KMS-11 (cell line): Measurements from ENCODE around the gene EPHB2.

Source experiments
- H2AFZ ChIP-seq: fragments of 200-600 bp; sonication (generic); 2 replicates; pipeline ENCODE4 v1.6.1; 2016; ENCODE audit warnings: antibody characterized with exemption, mixed run types, low read depth
- H3K27ac ChIP-seq: fragments of 200-600 bp; sonication (generic); 2 replicates; pipeline ENCODE4 v1.6.1; 2016; ENCODE audit warnings: mild to moderate bottlenecking, mixed run types
- H3K27me3 ChIP-seq: fragments of 200-600 bp; sonication (generic); 2 replicates; pipeline ENCODE4 v1.6.1; 2017; ENCODE audit warnings: mild to moderate bottlenecking, low read depth, mixed run types, moderate library complexity; ENCODE audit not compliant: insufficient read depth
- H3K36me3 ChIP-seq: fragments of 200-600 bp; sonication (generic); 2 replicates; pipeline ENCODE4 v1.6.1; 2017; ENCODE audit warnings: mild to moderate bottlenecking, mixed run types; ENCODE audit not compliant: insufficient read depth
- H3K4me1 ChIP-seq: fragments of 200-600 bp; sonication (generic); 2 replicates; pipeline ENCODE4 v1.6.1; 2016; ENCODE audit warnings: mild to moderate bottlenecking, low read depth, mixed run types; ENCODE audit not compliant: poor library complexity, severe bottlenecking
- H3K4me2 ChIP-seq: fragments of 200-600 bp; sonication (generic); 2 replicates; pipeline ENCODE4 v1.7.0; 2016; ENCODE audit warnings: mild to moderate bottlenecking, mixed run types
- H3K4me3 ChIP-seq: fragments of 200-600 bp; sonication (generic); IDR thresholded peaks from 2 replicates; pipeline ENCODE4 v1.6.1; 2017; ENCODE audit warnings: low read depth, low read length, mixed read lengths; ENCODE audit not compliant: insufficient read depth
- H3K79me2 ChIP-seq: fragments of 200-600 bp; sonication (generic); 2 replicates; pipeline ENCODE4 v1.6.1; 2016; ENCODE audit warnings: low read depth, mixed run types; ENCODE audit not compliant: insufficient read depth
- H3K9ac ChIP-seq: fragments of 200-600 bp; sonication (generic); 2 replicates; pipeline ENCODE4 v1.6.1; 2016; ENCODE audit warnings: mild to moderate bottlenecking, mixed run types
- H4K20me1 ChIP-seq: fragments of 200-600 bp; sonication (generic); 2 replicates; pipeline ENCODE4 v1.6.1; 2016; ENCODE audit warnings: mild to moderate bottlenecking, mixed run types; ENCODE audit not compliant: insufficient read depth
- TF ChIP-seq, protein P1 (sequence below): fragments of 200-600 bp; sonication (generic); conservative IDR thresholded peaks from 2 replicates; pipeline ENCODE4 v1.6.1; 2017; ENCODE audit warnings: low read depth, mild to moderate bottlenecking, antibody characterized with exemption, low read length, moderate library complexity, mixed read lengths

Gene EPHB2

GRCh38 chr1:22751124-22751531 lies 40.5 kb downstream of the EPHB2 start:
- TF ChIP-seq, protein P1, sequence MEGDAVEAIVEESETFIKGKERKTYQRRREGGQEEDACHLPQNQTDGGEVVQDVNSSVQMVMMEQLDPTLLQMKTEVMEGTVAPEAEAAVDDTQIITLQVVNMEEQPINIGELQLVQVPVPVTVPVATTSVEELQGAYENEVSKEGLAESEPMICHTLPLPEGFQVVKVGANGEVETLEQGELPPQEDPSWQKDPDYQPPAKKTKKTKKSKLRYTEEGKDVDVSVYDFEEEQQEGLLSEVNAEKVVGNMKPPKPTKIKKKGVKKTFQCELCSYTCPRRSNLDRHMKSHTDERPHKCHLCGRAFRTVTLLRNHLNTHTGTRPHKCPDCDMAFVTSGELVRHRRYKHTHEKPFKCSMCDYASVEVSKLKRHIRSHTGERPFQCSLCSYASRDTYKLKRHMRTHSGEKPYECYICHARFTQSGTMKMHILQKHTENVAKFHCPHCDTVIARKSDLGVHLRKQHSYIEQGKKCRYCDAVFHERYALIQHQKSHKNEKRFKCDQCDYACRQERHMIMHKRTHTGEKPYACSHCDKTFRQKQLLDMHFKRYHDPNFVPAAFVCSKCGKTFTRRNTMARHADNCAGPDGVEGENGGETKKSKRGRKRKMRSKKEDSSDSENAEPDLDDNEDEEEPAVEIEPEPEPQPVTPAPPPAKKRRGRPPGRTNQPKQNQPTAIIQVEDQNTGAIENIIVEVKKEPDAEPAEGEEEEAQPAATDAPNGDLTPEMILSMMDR: no peak
- H4K20me1 ChIP-seq: no peaks in the 10 kb centered on the region
- H3K36me3 ChIP-seq: no peaks in the 10 kb centered on the region
- no peaks in the 10 kb centered on the region for H3K79me2 ChIP-seq
- H3K9ac ChIP-seq: no peak overlapping the region
- no peak overlapping the region for H2AFZ ChIP-seq
- no peak overlapping the region for H3K4me3 ChIP-seq
- no peak overlapping the region for H3K4me2 ChIP-seq
- no peak overlapping the region for H3K27ac ChIP-seq
- H3K27me3 ChIP-seq: peaks cover 45% of the 10 kb centered on the region; the same call in 1 of the 2 replicates
- no peaks in the 10 kb centered on the region for H3K4me1 ChIP-seq

DNA sequence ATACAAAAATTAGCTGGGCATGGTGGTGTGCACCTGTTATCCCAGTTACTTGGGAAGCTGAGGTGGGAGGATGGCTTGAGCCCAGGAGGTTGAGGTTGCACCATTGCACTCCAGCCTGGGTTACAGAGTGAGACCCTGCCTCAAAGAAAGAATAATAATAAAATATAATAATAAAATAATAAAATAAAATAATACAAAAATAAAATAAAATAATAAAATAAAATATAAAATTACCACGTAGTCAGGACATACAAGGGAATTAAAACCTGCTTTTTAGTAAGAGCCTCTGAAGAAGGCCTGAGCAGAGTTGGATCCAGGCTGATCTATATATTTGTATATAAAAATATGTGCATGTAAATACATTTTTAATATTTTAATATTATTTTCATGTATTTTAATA lies 41.7 kb downstream of the EPHB2 start:
- Histone ChIP-seq H4K20me1 (no peaks in the 10 kb centered on the region), H3K4me3 (no peak overlapping the region), H3K27me3 (peaks cover 47% of the 10 kb centered on the region; the same call in 1 of the 2 replicates), H3K27ac (no peak overlapping the region), H3K4me2 (no peak overlapping the region), H2AFZ (no peak overlapping the region), H3K79me2 (no peaks in the 10 kb centered on the region), H3K9ac (no peak overlapping the region), H3K4me1 (no peaks in the 10 kb centered on the region), H3K36me3 (no peaks in the 10 kb centered on the region)
- TF ChIP-seq, protein P1: no peak

GRCh38 chr1:22753481-22753971 lies 42.9 kb downstream of the EPHB2 start:
- Histone ChIP-seq H3K4me2 (no peak overlapping the region), H3K27ac (no peak overlapping the region), H3K4me1 (no peaks in the 10 kb centered on the region), H3K9ac (no peak overlapping the region), H3K79me2 (no peaks in the 10 kb centered on the region), H3K27me3 (peaks cover 36% of the 10 kb centered on the region; the same call in 1 of the 2 replicates), H2AFZ (no peak overlapping the region), H3K4me3 (no peak overlapping the region), H3K36me3 (no peaks in the 10 kb centered on the region), H4K20me1 (no peaks in the 10 kb centered on the region)
- TF ChIP-seq, protein P1: no peak

DNA sequence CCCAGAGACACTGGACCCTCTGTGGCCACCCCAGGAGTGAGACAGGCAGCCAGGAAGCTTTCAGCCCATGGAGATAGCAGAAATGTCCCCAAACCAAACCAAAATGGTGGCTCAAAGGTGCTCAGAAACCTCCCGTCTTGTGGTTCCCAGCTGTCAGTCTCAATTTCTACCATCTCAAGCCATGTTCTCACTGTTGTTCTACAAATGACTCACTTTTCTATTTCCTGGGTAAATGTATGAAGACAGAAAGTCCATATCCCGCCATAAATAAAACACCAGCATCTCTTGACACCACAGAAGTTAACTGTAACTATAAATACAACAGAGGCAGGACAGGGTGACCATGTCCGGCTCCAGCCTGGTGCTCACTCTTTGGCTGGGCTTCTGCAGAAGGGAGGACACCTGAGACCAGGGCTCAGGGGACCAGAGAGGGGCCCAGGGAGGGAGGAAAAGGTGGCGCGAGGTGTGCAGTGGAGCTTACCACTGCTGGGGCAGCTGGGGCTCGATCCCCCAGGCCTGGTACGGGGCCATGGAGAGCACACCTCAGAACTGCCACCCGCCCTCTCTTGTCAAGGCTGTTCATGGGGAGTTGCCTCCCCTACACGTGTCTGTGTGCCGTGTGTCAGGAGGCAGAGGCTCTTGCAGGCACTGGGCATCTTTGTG lies 43.6 kb downstream of the EPHB2 start:
- H2AFZ ChIP-seq: no peak overlapping the region
- no peak overlapping the region for H3K27ac ChIP-seq
- no peaks in the 10 kb centered on the region for H4K20me1 ChIP-seq
- H3K4me1 ChIP-seq: no peaks in the 10 kb centered on the region
- H3K4me2 ChIP-seq: no peak overlapping the region
- TF ChIP-seq, protein P1: no peak
- H3K36me3 ChIP-seq: no peaks in the 10 kb centered on the region
- H3K4me3 ChIP-seq: no peak overlapping the region
- peaks cover 36% of the 10 kb centered on the region; the same call in 1 of the 2 replicates for H3K27me3 ChIP-seq
- no peaks in the 10 kb centered on the region for H3K79me2 ChIP-seq
- H3K9ac ChIP-seq: no peak overlapping the region
